ENCODE results near the gene RAP1GDS1.

- TF ChIP-seq CTCF (IDR thresholded peaks at IDR 0.05; ENCODE audit: insufficient read depth, low read length) (no peak), GABPA (IDR thresholded peaks at IDR 0.05; ENCODE audit: low read depth) (no peak), POLR2AphosphoS5 (IDR thresholded peaks at IDR 0.05; ENCODE audit: low read depth) (no peak), SPI1 (IDR thresholded peaks at IDR 0.05; ENCODE audit: borderline replicate concordance, low read depth) (no peak)
Observed at GRCh38 chr4:98283219-98284189, 22.3 kb downstream of the RAP1GDS1 start.
